BE2C (cell line): Measurements from ENCODE around the gene KSR2.

Source experiments
- DNase-seq: peaks from one replicate; pipeline ENCODE4 v3.0.0-alpha.2; 2020
- H3K27me3 ChIP-seq: fragments of 250-450 bp; sonication (Bioruptor Pico); 2 replicates; pipeline ENCODE4 v1.5.1; 2020; ENCODE audit warnings: mild to moderate bottlenecking
- H3K36me3 ChIP-seq: fragments of 250-450 bp; sonication (Bioruptor Pico); 2 replicates; pipeline ENCODE4 v1.5.1; 2020; ENCODE audit warnings: mild to moderate bottlenecking
- H3K4me1 ChIP-seq: fragments of 250-450 bp; sonication (Bioruptor Pico); 2 replicates; pipeline ENCODE4 v1.5.1; 2020
- H3K4me3 ChIP-seq: 2 replicates; pipeline ENCODE4 v1.5.1; 2011; ENCODE audit warnings: low read depth, low read length
- H3K9me3 ChIP-seq: fragments of 250-450 bp; sonication (Bioruptor Pico); 2 replicates; pipeline ENCODE4 v1.5.1; 2020
- TF ChIP-seq, protein P1 (sequence below): IDR thresholded peaks from 2 replicates; pipeline ENCODE4 v1.5.1; 2012; ENCODE audit warnings: mild to moderate bottlenecking, low read depth, low read length

The KSR2 gene

DNA sequence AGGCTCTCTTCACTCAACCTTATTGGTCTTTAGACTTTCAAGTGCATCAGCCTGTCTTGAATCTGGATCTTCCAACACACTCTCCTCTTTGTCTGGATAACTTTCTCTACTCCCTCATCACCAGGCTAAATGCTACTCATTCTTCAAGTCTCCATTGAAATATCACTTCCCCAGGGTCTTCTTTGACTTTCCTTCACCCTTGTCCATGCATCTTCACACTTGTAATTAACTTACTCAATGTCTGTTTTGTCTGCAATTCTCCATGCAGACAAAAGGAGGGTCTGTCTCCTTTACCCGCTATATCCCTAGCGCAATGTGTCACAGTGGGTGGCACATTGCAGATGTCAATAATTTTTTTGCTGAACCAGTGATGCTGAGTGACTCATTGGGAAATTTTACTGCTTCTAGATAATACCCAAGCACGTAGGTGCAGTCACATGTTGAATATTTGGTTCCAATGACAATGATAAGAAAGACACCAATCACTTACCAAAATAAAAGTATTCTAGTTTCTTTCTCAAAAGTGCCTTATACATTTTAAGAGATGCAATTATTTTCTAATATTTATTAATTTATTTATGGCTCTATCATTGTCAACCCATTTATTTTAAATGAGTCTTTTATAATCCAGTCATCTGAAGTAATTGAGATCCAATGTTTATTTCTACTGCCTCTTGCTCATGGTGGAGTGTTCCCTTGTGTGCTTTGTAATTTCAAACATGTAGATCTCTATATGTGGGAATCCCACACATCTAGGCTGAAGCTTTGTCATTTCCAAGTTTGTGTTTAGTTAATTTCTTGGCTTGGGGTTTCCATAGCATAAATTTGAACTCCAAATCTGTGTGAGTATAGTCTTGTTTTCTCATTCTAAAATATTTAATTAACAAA is 26.0 kb upstream of the KSR2 start:
- Histone ChIP-seq H3K4me3 (no peak overlapping the region), H3K4me1 (no peaks in the 10 kb centered on the region), H3K36me3 (no peaks in the 10 kb centered on the region), H3K9me3 (no peaks in the 10 kb centered on the region), H3K27me3 (no peaks in the 10 kb centered on the region)
- TF ChIP-seq, protein P1, sequence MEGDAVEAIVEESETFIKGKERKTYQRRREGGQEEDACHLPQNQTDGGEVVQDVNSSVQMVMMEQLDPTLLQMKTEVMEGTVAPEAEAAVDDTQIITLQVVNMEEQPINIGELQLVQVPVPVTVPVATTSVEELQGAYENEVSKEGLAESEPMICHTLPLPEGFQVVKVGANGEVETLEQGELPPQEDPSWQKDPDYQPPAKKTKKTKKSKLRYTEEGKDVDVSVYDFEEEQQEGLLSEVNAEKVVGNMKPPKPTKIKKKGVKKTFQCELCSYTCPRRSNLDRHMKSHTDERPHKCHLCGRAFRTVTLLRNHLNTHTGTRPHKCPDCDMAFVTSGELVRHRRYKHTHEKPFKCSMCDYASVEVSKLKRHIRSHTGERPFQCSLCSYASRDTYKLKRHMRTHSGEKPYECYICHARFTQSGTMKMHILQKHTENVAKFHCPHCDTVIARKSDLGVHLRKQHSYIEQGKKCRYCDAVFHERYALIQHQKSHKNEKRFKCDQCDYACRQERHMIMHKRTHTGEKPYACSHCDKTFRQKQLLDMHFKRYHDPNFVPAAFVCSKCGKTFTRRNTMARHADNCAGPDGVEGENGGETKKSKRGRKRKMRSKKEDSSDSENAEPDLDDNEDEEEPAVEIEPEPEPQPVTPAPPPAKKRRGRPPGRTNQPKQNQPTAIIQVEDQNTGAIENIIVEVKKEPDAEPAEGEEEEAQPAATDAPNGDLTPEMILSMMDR = no peak
- DNase-seq = no peak

DNA sequence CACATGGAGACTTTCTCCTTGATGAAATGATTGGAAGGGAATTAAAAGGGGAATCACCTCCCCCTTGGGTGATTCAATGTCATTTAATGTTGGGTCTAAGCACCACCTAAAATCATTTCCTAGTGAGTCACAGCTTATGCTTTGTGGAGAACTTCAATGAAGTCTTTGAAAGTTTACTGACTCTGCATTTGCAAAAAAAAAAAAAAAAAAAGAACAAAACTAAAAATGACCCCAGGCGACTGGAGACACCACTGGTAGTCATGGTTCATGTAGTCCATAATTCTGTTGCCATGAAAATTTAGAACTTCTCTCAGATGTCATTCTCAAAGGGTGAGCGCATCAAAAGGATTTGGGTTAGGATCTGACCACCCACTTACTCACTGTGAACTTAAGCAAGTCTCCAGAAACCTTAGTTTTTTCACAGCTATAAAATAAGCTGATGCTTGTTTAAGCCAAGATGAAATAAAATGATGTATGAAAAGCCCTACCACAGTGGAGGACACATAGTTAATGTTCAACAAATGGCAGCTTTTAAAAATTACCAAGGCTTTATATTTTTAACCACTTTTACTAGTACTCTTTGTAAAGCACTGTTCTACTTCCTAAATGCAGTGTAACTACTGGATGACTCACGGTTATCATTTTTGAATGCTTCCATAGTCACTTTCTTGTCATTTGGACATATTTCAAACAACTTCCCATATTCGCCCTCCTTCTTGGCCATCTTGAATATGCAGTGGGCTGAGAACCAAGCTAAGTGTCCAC is 18.1 kb upstream of the KSR2 start:
- H3K9me3 ChIP-seq = no peaks in the 10 kb centered on the region
- H3K36me3 ChIP-seq = no peaks in the 10 kb centered on the region
- TF ChIP-seq, protein P1 = no peak
- no peak overlapping the region for H3K4me3 ChIP-seq
- H3K4me1 ChIP-seq = no peaks in the 10 kb centered on the region
- no peak for DNase-seq
- peaks cover 4% of the 10 kb centered on the region; the same call in 1 of the 2 replicates for H3K27me3 ChIP-seq

DNA sequence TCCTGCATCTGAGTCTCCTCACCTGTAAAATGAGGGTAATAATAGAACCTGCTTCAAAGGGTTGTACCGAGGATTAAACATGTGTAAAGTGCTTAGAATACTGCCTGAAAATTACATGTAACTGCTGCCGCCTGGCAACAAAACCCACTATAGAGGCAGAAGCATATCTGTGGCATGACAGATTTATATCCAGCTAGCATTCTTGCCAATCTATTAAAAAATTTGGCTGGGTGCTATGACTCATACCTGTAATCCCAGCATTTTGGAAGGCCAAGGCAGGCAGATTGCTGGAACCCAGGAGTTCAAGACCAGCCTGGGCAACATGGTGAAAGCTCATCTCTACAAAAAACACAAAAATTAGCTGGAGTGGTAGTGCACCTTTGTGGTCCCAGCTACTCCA is 16.4 kb upstream of the KSR2 start:
- no peaks in the 10 kb centered on the region for H3K4me1 ChIP-seq
- H3K27me3 ChIP-seq = peaks cover 4% of the 10 kb centered on the region; the same call in 1 of the 2 replicates
- H3K9me3 ChIP-seq = no peaks in the 10 kb centered on the region
- TF ChIP-seq, protein P1 = no peak
- H3K36me3 ChIP-seq = no peaks in the 10 kb centered on the region
- no peak overlapping the region for H3K4me3 ChIP-seq
- no peak for DNase-seq

DNA sequence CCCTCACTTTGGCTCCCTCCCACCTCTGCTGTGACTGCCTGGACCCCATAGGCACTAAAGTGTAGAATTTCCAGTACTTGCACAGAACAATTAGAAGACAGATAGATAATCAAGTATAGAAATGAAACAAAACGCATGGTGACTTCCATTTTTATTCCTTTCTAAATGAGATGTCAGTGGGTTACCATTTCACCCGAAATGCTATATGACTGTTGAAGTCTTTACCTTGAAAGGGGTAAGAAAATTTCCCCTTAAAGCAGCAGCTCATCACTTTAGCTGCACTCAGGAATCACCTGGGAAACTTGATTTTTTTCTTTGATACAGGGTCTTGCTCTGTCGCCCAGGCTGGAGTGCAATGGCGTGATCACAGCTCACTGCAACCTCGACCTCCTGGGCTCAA is 12.5 kb upstream of the KSR2 start:
- Histone ChIP-seq H3K9me3 (no peaks in the 10 kb centered on the region), H3K36me3 (no peaks in the 10 kb centered on the region), H3K27me3 (peaks cover 4% of the 10 kb centered on the region; the same call in 1 of the 2 replicates), H3K4me1 (no peaks in the 10 kb centered on the region), H3K4me3 (no peak overlapping the region)
- TF ChIP-seq, protein P1 = no peak
- DNase-seq = no peak

DNA sequence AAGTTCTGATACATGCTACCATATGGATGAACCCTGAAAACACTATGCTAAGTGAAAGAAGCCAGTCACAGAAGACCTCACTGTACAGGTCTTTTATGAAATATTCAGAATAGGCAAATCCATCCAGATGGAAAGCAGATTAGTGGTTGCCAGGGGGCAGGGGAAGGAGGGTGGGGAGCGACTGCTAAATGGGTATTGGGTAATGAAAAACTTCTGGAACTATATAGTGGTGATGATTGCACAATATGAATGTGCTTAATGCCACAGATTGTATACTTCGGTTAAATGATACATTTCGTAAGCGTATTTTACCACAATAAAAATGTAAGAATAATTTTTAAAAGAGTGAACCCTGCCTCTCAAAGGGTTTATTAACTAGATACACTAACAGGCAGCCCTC is 11.8 kb upstream of the KSR2 start:
- no peak overlapping the region for H3K4me3 ChIP-seq
- H3K9me3 ChIP-seq = no peaks in the 10 kb centered on the region
- no peaks in the 10 kb centered on the region for H3K4me1 ChIP-seq
- H3K36me3 ChIP-seq = no peaks in the 10 kb centered on the region
- no peak for DNase-seq
- H3K27me3 ChIP-seq = peaks cover 4% of the 10 kb centered on the region; the same call in 1 of the 2 replicates
- TF ChIP-seq, protein P1 = no peak
